Neural crest cell (in vitro differentiated cells): Measurements from ENCODE around the gene CXXC1. TPM values are rescaled to one million over a fixed set of nuclear protein-coding genes. Genes with fewer than 3 reads are reported as not detected.

Experiments used
- DNase-seq: peaks from one replicate; pipeline ENCODE4 v3.0.0; 2021; ENCODE audit warnings: low read depth, mixed read lengths, low spot score
- H3K27ac Mint-ChIP-seq: one replicate; pipeline ENCODE4 v1.8.0; 2021; ENCODE audit warnings: mild to moderate bottlenecking, mixed read lengths; ENCODE audit not compliant: unreplicated experiment
- H3K27me3 Mint-ChIP-seq: 2 replicates; pipeline ENCODE4 v1.8.0; 2021; ENCODE audit warnings: low read depth, mild to moderate bottlenecking, mixed read lengths
- H3K36me3 Mint-ChIP-seq: 2 replicates; pipeline ENCODE4 v1.8.0; 2021; ENCODE audit warnings: low read depth, mild to moderate bottlenecking, mixed read lengths
- H3K4me1 Mint-ChIP-seq: 2 replicates; pipeline ENCODE4 v1.8.0; 2021; ENCODE audit warnings: mixed read lengths
- H3K4me3 Mint-ChIP-seq: one replicate; pipeline ENCODE4 v1.8.0; 2021; ENCODE audit warnings: mild to moderate bottlenecking, mixed read lengths
- H3K9me3 Mint-ChIP-seq: 2 replicates; pipeline ENCODE4 v1.8.0; 2021; ENCODE audit warnings: mixed read lengths
- CTCF ChIP-seq: fragments of 200-600 bp; sonication (generic); conservative IDR thresholded peaks from 2 replicates; pipeline ENCODE4 v1.5.0; 2021; ENCODE audit warnings: antibody characterized with exemption, mild to moderate bottlenecking
- total RNA-seq: library from RNA; stranded (reverse); gene quantifications from 2 replicates; pipeline ENCODE4 v1.2.1, GENCODE V29; 2021

CXXC1 gene
- total RNA-seq, 1 donor from 2014 or later, result 108 TPM

GRCh38 chr18:50301074-50301473, 13.6 kb upstream of the CXXC1 start:
- H3K4me1 Mint-ChIP-seq, result no peaks in the 10 kb centered on the region
- no peak overlapping the region for H3K4me3 Mint-ChIP-seq
- peaks cover 4% of the 10 kb centered on the region for H3K9me3 Mint-ChIP-seq
- peaks cover 1% of the 10 kb centered on the region for H3K36me3 Mint-ChIP-seq
- no peak for TF ChIP-seq CTCF
- H3K27me3 Mint-ChIP-seq, result peaks cover 75% of the 10 kb centered on the region
- no peak overlapping the region for H3K27ac Mint-ChIP-seq
- DNase-seq, result no peak

- no peak for DNase-seq
- no peaks in the 10 kb centered on the region for H3K4me1 Mint-ChIP-seq
- H3K36me3 Mint-ChIP-seq, result no peaks in the 10 kb centered on the region
- H3K27me3 Mint-ChIP-seq, result peaks cover 76% of the 10 kb centered on the region
- no peaks in the 10 kb centered on the region for H3K9me3 Mint-ChIP-seq
- H3K27ac Mint-ChIP-seq, result no peak overlapping the region
- no peak for TF ChIP-seq CTCF
- peak overlapping the region; percentile 18 for H3K4me3 Mint-ChIP-seq
Measured at GRCh38 chr18:50299626-50300388, 12.3 kb upstream of the CXXC1 start.

- Mint-ChIP-seq H3K4me3 (no peak overlapping the region), H3K36me3 (no peaks in the 10 kb centered on the region), H3K27ac (no peak overlapping the region), H3K27me3 (peaks cover 72% of the 10 kb centered on the region), H3K9me3 (no peaks in the 10 kb centered on the region), H3K4me1 (no peaks in the 10 kb centered on the region)
- TF ChIP-seq CTCF, result no peak
- no peak for DNase-seq
Measured at GRCh38 chr18:50298443-50299284, 11.2 kb upstream of the CXXC1 start.

- peak; percentile 51 for DNase-seq
- Mint-ChIP-seq H3K4me1 (no peaks in the 10 kb centered on the region), H3K36me3 (no peaks in the 10 kb centered on the region), H3K27ac (no peak overlapping the region), H3K4me3 (peak overlapping the region; percentile 85), H3K27me3 (peaks cover 63% of the 10 kb centered on the region), H3K9me3 (no peaks in the 10 kb centered on the region)
- no peak for TF ChIP-seq CTCF
Measured at GRCh38 chr18:50297621-50298442, 10.3 kb upstream of the CXXC1 start.

- H3K36me3 Mint-ChIP-seq, result no peaks in the 10 kb centered on the region
- no peak overlapping the region for H3K4me3 Mint-ChIP-seq
- no peaks in the 10 kb centered on the region for H3K9me3 Mint-ChIP-seq
- no peak for DNase-seq
- peaks cover under 1% of the 10 kb centered on the region for H3K4me1 Mint-ChIP-seq
- no peak for TF ChIP-seq CTCF
- H3K27me3 Mint-ChIP-seq, result peaks cover 38% of the 10 kb centered on the region
- no peak overlapping the region for H3K27ac Mint-ChIP-seq
Measured at GRCh38 chr18:50293039-50293438, 5.5 kb upstream of the CXXC1 start.
